ENCODE data around the gene GCH1.
"Not testable (repeated sequence)": the region's sequence is repeated elsewhere in the genome, so short reads cannot be mapped to it uniquely, and the experiment has no call there.

The GCH1 gene

DNA sequence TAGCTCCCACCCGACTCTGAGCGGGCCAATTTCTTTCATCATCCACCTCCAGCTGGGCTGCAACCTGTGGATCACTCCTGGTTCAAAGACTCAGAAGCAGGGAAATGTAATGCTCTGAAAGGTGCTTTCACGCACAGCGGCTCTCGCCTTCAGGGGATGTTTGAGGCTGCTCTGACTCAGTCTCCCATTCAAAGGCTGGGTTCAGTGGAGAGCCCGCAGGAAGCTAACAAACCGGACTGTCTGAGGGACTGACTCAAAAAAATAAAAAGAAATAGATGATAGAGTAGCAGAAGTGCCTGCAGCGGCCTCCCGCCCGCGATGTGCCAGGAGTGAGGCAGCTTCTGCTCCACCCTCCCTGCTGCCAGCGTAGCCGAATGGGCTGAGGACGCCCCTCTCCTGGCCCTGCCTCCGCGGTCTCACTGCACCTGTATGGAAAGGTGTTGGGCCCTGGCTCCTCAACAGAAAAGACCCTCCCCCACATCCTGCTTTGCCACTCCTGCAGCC lies 98.0 kb downstream of the GCH1 start:
- no peak overlapping the region for H3K4me3 ChIP-seq (ENCODE audit: control insufficient read depth, low read depth, low read length)
- no peak for DNase-seq (ENCODE audit: low read depth)
- TF ChIP-seq CTCF (IDR thresholded peaks at IDR 0.05; ENCODE audit: control insufficient read depth, insufficient read depth, low read depth, low read length, missing control alignments): no peak

DNA sequence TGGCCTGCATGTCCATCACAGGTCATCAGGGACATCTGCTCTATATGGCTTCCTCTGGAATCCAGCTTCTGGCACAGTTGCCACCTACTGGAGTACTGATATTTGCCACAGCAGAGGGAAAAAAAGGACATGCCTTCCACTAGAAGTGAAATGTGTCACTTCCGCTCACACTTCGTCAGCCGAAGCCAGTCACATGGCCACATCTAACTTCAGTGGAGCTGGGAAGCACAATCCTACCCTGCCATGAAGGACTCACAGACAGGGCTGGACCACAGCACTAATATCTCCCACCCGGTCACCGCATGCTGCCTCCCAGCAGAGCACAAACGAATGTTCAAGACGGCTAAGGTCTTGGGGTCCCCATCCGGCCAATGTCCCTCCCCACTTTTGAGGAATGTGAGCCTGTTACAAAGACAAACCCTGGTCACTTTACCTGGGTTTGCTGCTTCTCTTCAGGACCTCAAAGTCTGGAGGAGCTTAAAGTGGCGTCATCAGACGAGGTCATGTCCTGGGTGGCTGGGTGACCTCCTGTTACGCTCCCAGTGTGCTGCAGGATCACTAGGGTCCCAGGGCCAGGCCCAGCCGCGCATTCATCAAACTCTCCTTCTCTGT lies 98.6 kb downstream of the GCH1 start:
- no peak for DNase-seq (ENCODE audit: low read depth)
- no peak overlapping the region for H3K4me3 ChIP-seq (ENCODE audit: control insufficient read depth, low read depth, low read length)
- no peak for TF ChIP-seq CTCF (IDR thresholded peaks at IDR 0.05; ENCODE audit: control insufficient read depth, insufficient read depth, low read depth, low read length, missing control alignments)

- TF ChIP-seq CTCF (IDR thresholded peaks at IDR 0.05; ENCODE audit: control insufficient read depth, insufficient read depth, low read depth, low read length, missing control alignments): no peak
- H3K4me3 ChIP-seq (ENCODE audit: control insufficient read depth, low read depth, low read length): no peak overlapping the region
- DNase-seq (ENCODE audit: low read depth): no peak
Observed at GRCh38 chr14:54803396-54803795, 99.2 kb downstream of the GCH1 start.

DNA sequence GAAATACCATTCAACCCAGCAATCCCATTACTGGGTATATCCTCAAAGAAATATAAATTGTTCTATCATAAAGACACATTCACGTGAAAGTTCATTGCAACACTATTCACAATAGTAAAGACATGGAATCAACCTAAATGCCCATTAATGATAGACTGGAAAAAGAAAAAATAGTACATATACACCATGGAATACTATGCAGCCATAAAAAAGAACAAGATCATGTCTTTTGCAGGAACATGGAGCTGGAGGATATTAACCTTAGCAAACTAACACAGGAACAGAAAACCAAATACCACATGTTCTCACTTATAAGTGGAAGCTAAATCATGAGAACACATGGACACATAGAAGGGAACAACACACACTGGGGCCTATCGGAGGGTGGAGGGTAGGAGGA lies 101.1 kb downstream of the GCH1 start:
- not testable (repeated sequence) for H3K4me3 ChIP-seq (ENCODE audit: control insufficient read depth, low read depth, low read length); DNase-seq (ENCODE audit: low read depth)

DNA sequence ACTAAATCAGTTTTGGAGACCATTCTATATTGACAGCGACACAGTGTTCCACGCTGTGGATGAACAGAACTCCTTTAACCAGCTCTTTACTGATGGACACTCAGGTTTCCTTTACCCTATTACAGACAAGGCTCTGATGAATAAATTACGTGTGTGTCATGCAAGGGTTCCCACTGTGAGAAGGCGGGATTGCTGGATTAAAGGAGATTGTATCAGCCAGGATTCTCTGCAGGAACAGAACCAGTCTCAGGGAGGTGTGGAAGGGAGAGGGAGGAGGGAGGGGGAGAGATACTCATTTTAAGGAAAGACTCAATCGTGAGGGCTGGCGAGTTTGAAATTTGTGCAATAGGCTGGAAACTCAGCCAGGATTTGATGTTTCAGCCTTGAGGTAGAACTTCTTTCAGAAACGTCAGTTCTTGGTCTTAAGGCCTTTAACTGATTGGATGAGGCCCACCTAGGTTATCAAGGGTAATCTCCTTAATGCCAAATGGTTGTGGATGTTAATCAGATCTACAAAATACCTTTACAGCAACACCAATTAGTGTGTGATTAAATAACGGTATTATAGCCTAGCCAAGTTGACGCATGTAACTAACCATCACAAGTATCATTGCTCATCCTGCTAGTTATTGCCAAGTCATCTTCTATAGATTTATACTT lies 104.0 kb downstream of the GCH1 start:
- no peak for TF ChIP-seq CTCF (IDR thresholded peaks at IDR 0.05; ENCODE audit: control insufficient read depth, insufficient read depth, low read depth, low read length, missing control alignments)
- DNase-seq (ENCODE audit: low read depth): no peak
- no peak overlapping the region for H3K4me3 ChIP-seq (ENCODE audit: control insufficient read depth, low read depth, low read length)

DNA sequence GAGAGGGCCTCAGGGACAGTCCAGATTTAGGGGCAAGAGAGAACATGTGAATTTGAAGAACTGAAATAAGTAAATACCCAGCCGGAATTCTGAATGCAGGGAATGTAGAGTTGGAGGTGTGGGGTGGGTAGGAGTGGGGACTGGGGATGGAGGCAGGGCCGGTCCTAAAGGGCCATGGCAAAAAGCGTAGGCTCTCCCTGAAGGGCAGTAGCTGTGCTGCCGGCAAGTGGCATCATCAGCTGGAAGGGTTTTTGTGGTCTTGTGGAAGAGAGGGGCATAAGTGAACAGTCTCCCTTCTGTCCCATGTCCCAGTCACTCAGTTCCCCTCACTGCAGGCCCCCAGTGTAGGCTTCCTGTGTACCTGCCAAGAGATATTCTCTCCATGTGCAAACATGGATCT lies 104.6 kb downstream of the GCH1 start:
- H3K4me3 ChIP-seq (ENCODE audit: control insufficient read depth, low read depth, low read length): no peak overlapping the region
- no peak for TF ChIP-seq CTCF (IDR thresholded peaks at IDR 0.05; ENCODE audit: control insufficient read depth, insufficient read depth, low read depth, low read length, missing control alignments)
- no peak for DNase-seq (ENCODE audit: low read depth)

DNA sequence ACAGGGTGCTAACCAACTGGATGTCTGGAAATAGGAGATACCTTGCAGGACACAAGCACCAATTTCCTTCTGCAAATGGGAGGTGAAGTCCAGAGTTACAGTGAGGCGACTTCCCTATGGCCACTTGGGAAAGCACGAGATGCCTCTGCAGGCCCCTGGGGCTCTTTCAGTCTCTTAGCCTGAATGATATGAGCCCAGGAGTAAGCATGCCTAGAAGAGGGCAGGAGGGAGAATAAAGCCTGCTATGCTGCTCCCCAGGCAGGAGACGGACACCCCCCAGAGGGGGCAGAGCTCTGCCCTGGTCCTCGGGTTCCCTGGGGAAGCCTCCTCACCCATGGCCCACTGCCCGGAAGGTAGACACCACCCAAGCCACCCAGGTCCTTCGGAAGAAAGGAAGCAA lies 105.1 kb downstream of the GCH1 start:
- TF ChIP-seq CTCF (IDR thresholded peaks at IDR 0.05; ENCODE audit: control insufficient read depth, insufficient read depth, low read depth, low read length, missing control alignments): no peak
- H3K4me3 ChIP-seq (ENCODE audit: control insufficient read depth, low read depth, low read length): no peak overlapping the region
- DNase-seq (ENCODE audit: low read depth): no peak

Measured in AG09309 (cell line).